Measurements from ENCODE around the gene DNAH17. TPM values are rescaled to one million over a fixed set of nuclear protein-coding genes. Genes with fewer than 3 reads are reported as not detected.

Gene DNAH17
- total and polyA plus RNA-seq, 2 of the 8 experiments (the other 6 are each of a cell fraction or from before 2014, with no cell fraction given): 0.14 to 0.67 TPM

- H3K14ac ChIP-seq (ENCODE audit: insufficient read length): no peak overlapping the region
- H3K56ac ChIP-seq (replicated peaks; ENCODE audit: insufficient read length, low read depth, low read length): no peak overlapping the region
- H2AK5ac ChIP-seq (ENCODE audit: low read depth, low read length): no peak overlapping the region
- H3K4ac ChIP-seq (replicated peaks; ENCODE audit: insufficient read length, low read depth, low read length): no peak overlapping the region
- no peaks in the 10 kb centered on the region for H4K20me1 ChIP-seq (replicated peaks in 1 of 2; ENCODE audit: control insufficient read depth in 1 of 2, insufficient read depth in 2 of 2, low read length in 2 of 2)
- peaks cover 0 to 33% (median 20%) of the 10 kb centered on the region in 4 experiments; a peak in 6 of 7 replicates for H3K4me1 ChIP-seq (replicated peaks in 1 of 4; ENCODE audit: control insufficient read depth in 3 of 4, insufficient read depth in 4 of 4, low read length in 3 of 4)
- H3K36me3 ChIP-seq (ENCODE audit: control insufficient read depth in 2 of 4, insufficient read depth in 4 of 4, low read length in 3 of 4): peaks cover 0 to 5% (median under 1%) of the 10 kb centered on the region in 4 experiments; a peak in 2 of 8 replicates
- no peak overlapping the region for H2BK15ac ChIP-seq (ENCODE audit: low read length)
- H3K4me3 ChIP-seq (ENCODE audit: extremely low read depth in 1 of 4, insufficient read depth in 2 of 4, low read depth in 3 of 4, low read length in 4 of 4): no peak overlapping the region
- no peaks in the 10 kb centered on the region for H3K27me3 ChIP-seq (replicated peaks in 1 of 4; ENCODE audit: control insufficient read depth in 3 of 4, extremely low read depth in 1 of 4, insufficient read depth in 3 of 4, low read length in 3 of 4)
- H3K9ac ChIP-seq (replicated peaks in 1 of 4; ENCODE audit: extremely low read depth in 1 of 4, low read depth in 3 of 4, low read length in 3 of 4): no peak overlapping the region
- no peak for TF ChIP-seq GTF2F1 (IDR thresholded peaks at IDR 0.05; ENCODE audit: borderline replicate concordance, low read depth, low read length)
- no peak for TF ChIP-seq EGR1 (IDR thresholded peaks at IDR 0.05; ENCODE audit: borderline replicate concordance, low read depth, low read length)
- TF ChIP-seq NRF1 (IDR thresholded peaks at IDR 0.05; ENCODE audit: low read depth, low read length): no peak
- TF ChIP-seq SP4 (IDR thresholded peaks at IDR 0.05; ENCODE audit: low read length): no peak
- TF ChIP-seq SIN3A (conservative IDR thresholded peaks at IDR 0.05 in 1 of 2, IDR thresholded peaks at IDR 0.05 in 1 of 2; ENCODE audit: low read depth in 1 of 2, low read length in 2 of 2): no peak
- no peak for DNase-seq (ENCODE audit: low read depth in 1 of 2, low spot score in 2 of 2)
- no peak for FAIRE-seq
- no peak overlapping the region for H2BK5ac ChIP-seq (ENCODE audit: low read depth, low read length)
- H4K91ac ChIP-seq (replicated peaks; ENCODE audit: insufficient read length, low read length): no peak overlapping the region
- no peak overlapping the region for H3K27ac ChIP-seq (ENCODE audit: low read depth, low read length)
- 0 out of 4 replicates have a peak overlapping the region, but pooled peaks of 1 of the 2 experiments have one; percentile 11 for H3K4me2 ChIP-seq (ENCODE audit: insufficient read depth in 1 of 2, low read depth in 2 of 2, low read length in 2 of 2)
- no peak overlapping the region for H4K5ac ChIP-seq (ENCODE audit: insufficient read length, low read depth, low read length)
- H3K18ac ChIP-seq (ENCODE audit: extremely low read depth, low read length): no peak overlapping the region
- no peak overlapping the region for H2BK20ac ChIP-seq (ENCODE audit: low read length)
- H4K8ac ChIP-seq (ENCODE audit: extremely low read depth, insufficient read depth, low read length): no peak overlapping the region; the same call in 1 of the 2 replicates
- no peak overlapping the region for H3K23ac ChIP-seq (ENCODE audit: insufficient read length)
- WGBS, 2 experiments (ENCODE audit: extremely low coverage in 1 of 2, insufficient coverage in 1 of 2, insufficient read length in 1 of 2, insufficient replicate concordance in 2 of 2, low coverage in 1 of 2, low lambda C conversion rate in 2 of 2, missing lambda C conversion rate in 1 of 2): 83% methylated on average over 9 of the region's 13 CpGs; no CpG with 5 or more reads in 1 of the 2 experiments
- no peaks in the 10 kb centered on the region for H3K79me1 ChIP-seq (ENCODE audit: low read depth, low read length)
- no peak overlapping the region for H2BK120ac ChIP-seq (replicated peaks; ENCODE audit: low read depth, low read length)
- no peaks in the 10 kb centered on the region for H3K9me3 ChIP-seq (ENCODE audit: insufficient read depth in 2 of 2, low read depth in 1 of 2, low read length in 1 of 2)
- H2BK12ac ChIP-seq (ENCODE audit: low read depth, low read length): peak overlapping the region; percentile 22; the same call in 1 of the 2 replicates
- no peak overlapping the region for H2AFZ ChIP-seq (ENCODE audit: low read length)
- H3K23me2 ChIP-seq (ENCODE audit: low read depth, low read length): no peaks in the 10 kb centered on the region
- ChIA-PET CTCF (ENCODE audit: partially characterized antibody) (interaction anchor here (0.7 to 4.1 kb wide), 4 partner anchors 12 to 152 kb away, joined by 3 to 16 read pairs (median 4); no protein-coding TSS in a partner anchor), POLR2A (ENCODE audit: partially characterized antibody) (interaction anchor here (1.1 to 1.3 kb wide), 3 partner anchors 8 to 16 kb away, joined by 3 to 4 read pairs (median 4); no protein-coding TSS in a partner anchor)
- no peaks in the 10 kb centered on the region for H3K79me2 ChIP-seq (ENCODE audit: control insufficient read depth in 1 of 2, insufficient read depth in 2 of 2, low read length in 2 of 2)
Observed at GRCh38 chr17:78433780-78434335, 143.3 kb downstream of the DNAH17 start.
